ENCODE data around the gene HOXD9.

HOXD9 gene

GRCh38 chr2:176105730-176106580 lies 16.6 kb upstream of the HOXD9 start:
- no peak for DNase-seq

DNA sequence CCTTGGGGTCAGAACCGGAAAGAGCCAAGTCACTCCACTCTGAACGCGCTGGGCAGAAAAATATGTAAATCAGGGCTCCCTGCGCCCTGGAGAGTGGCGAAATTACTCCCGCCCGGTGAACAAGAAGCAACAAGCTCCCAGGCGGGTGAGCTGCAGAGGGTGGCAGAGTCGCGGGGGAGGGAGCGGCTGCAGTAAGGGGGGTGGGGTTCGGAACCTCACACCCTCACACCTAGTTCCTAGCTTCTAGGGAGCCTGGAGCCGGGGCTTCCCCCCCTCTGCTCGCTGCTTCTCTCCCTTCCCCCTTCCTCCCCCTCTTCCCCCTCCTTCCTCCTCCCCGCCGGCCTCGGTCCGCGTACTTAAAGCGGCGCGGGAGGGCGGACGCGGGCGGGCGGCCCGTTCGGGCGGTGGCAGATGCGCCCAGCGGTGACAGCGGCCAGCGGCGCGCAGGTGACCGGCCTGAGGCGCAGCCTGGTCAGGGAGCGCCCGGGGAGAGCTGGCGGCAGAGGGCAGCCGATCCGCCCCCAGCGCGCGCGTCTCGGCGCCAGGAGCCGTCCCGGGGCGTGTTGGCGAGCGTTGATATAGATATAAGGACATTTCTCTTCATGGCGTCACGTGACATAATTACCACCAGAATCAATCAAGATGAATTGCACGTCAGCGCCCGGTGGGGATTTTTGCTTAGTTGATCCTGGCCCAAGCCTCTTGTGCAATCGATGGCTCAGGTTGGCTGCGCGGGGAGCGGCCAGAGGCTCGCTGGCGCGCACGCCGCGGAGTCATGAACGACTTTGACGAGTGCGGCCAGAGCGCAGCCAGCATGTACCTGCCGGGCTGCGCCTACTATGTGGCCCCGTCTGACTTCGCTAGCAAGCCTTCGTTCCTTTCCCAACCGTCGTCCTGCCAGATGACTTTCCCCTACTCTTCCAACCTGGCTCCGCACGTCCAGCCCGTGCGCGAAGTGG lies 15.7 kb upstream of the HOXD9 start, which contains the start of gene HOXD11:
Gene HOXD11, plus strand, starts transcription at position 700 of the 959 bp plus-strand sequence. Its CDS starts 76 bp downstream, at position 776.
- Histone ChIP-seq H3K27ac (ENCODE audit: insufficient read depth, low read length, poor library complexity, severe bottlenecking) (no peak within 1 kb of the TSS), H3K9me3 (ENCODE audit: control insufficient read depth, low read length) (no peaks in the 10 kb centered on the region), H3K4me1 (ENCODE audit: control insufficient read depth, insufficient read depth, low read length, poor library complexity, severe bottlenecking) (peaks cover 12% of the 10 kb centered on the region), H3K27me3 (replicated peaks; ENCODE audit: control insufficient read depth, insufficient read depth, low read length, poor library complexity, severe bottlenecking) (peaks cover 90% of the 10 kb centered on the region), H3K4me3 (ENCODE audit: insufficient read depth, low read depth, low read length, poor library complexity, severe bottlenecking) (peak within 1 kb of the TSS; percentile 32), H3K36me3 (ENCODE audit: control insufficient read depth, insufficient read depth, low read length) (no peaks in the 10 kb centered on the region)
- DNase-seq: no peak

More at GRCh38 chr2:176105730-176106580, 16.6 kb upstream of the HOXD9 start:
- peaks cover 12% of the 10 kb centered on the region for H3K4me1 ChIP-seq (ENCODE audit: control insufficient read depth, insufficient read depth, low read length, poor library complexity, severe bottlenecking)
- peaks cover 90% of the 10 kb centered on the region for H3K27me3 ChIP-seq (replicated peaks; ENCODE audit: control insufficient read depth, insufficient read depth, low read length, poor library complexity, severe bottlenecking)
- H3K9me3 ChIP-seq (ENCODE audit: control insufficient read depth, low read length): no peaks in the 10 kb centered on the region
- no peak overlapping the region for H3K4me3 ChIP-seq (ENCODE audit: insufficient read depth, low read depth, low read length, poor library complexity, severe bottlenecking)
- H3K36me3 ChIP-seq (ENCODE audit: control insufficient read depth, insufficient read depth, low read length): no peaks in the 10 kb centered on the region
- no peak overlapping the region for H3K27ac ChIP-seq (ENCODE audit: insufficient read depth, low read length, poor library complexity, severe bottlenecking)

- H3K27me3 ChIP-seq (replicated peaks; ENCODE audit: control insufficient read depth, insufficient read depth, low read length, poor library complexity, severe bottlenecking): peaks cover 90% of the 10 kb centered on the region
- no peaks in the 10 kb centered on the region for H3K36me3 ChIP-seq (ENCODE audit: control insufficient read depth, insufficient read depth, low read length)
- H3K9me3 ChIP-seq (ENCODE audit: control insufficient read depth, low read length): no peaks in the 10 kb centered on the region
- H3K4me1 ChIP-seq (ENCODE audit: control insufficient read depth, insufficient read depth, low read length, poor library complexity, severe bottlenecking): peaks cover 12% of the 10 kb centered on the region
- no peak for DNase-seq
- H3K4me3 ChIP-seq (ENCODE audit: insufficient read depth, low read depth, low read length, poor library complexity, severe bottlenecking): no peak overlapping the region
- H3K27ac ChIP-seq (ENCODE audit: insufficient read depth, low read length, poor library complexity, severe bottlenecking): no peak overlapping the region
These were observed 14.8 kb upstream of the HOXD9 start for GRCh38 chr2:176107731-176108181.

GRCh38 chr2:176109192-176109901 lies 13.2 kb upstream of the HOXD9 start:
- Histone ChIP-seq H3K9me3 (ENCODE audit: control insufficient read depth, low read length) (no peaks in the 10 kb centered on the region), H3K27ac (ENCODE audit: insufficient read depth, low read length, poor library complexity, severe bottlenecking) (no peak overlapping the region), H3K36me3 (ENCODE audit: control insufficient read depth, insufficient read depth, low read length) (no peaks in the 10 kb centered on the region), H3K4me1 (ENCODE audit: control insufficient read depth, insufficient read depth, low read length, poor library complexity, severe bottlenecking) (peaks cover 12% of the 10 kb centered on the region), H3K4me3 (ENCODE audit: insufficient read depth, low read depth, low read length, poor library complexity, severe bottlenecking) (no peak overlapping the region), H3K27me3 (replicated peaks; ENCODE audit: control insufficient read depth, insufficient read depth, low read length, poor library complexity, severe bottlenecking) (peaks cover 89% of the 10 kb centered on the region)
- no peak for DNase-seq

GRCh38 chr2:176109946-176110345 lies 12.6 kb upstream of the HOXD9 start:
- DNase-seq: no peak
- H3K9me3 ChIP-seq (ENCODE audit: control insufficient read depth, low read length): no peaks in the 10 kb centered on the region
- no peak overlapping the region for H3K4me3 ChIP-seq (ENCODE audit: insufficient read depth, low read depth, low read length, poor library complexity, severe bottlenecking)
- no peaks in the 10 kb centered on the region for H3K36me3 ChIP-seq (ENCODE audit: control insufficient read depth, insufficient read depth, low read length)
- H3K4me1 ChIP-seq (ENCODE audit: control insufficient read depth, insufficient read depth, low read length, poor library complexity, severe bottlenecking): peaks cover 12% of the 10 kb centered on the region
- peaks cover 89% of the 10 kb centered on the region for H3K27me3 ChIP-seq (replicated peaks; ENCODE audit: control insufficient read depth, insufficient read depth, low read length, poor library complexity, severe bottlenecking)
- H3K27ac ChIP-seq (ENCODE audit: insufficient read depth, low read length, poor library complexity, severe bottlenecking): no peak overlapping the region

DNA sequence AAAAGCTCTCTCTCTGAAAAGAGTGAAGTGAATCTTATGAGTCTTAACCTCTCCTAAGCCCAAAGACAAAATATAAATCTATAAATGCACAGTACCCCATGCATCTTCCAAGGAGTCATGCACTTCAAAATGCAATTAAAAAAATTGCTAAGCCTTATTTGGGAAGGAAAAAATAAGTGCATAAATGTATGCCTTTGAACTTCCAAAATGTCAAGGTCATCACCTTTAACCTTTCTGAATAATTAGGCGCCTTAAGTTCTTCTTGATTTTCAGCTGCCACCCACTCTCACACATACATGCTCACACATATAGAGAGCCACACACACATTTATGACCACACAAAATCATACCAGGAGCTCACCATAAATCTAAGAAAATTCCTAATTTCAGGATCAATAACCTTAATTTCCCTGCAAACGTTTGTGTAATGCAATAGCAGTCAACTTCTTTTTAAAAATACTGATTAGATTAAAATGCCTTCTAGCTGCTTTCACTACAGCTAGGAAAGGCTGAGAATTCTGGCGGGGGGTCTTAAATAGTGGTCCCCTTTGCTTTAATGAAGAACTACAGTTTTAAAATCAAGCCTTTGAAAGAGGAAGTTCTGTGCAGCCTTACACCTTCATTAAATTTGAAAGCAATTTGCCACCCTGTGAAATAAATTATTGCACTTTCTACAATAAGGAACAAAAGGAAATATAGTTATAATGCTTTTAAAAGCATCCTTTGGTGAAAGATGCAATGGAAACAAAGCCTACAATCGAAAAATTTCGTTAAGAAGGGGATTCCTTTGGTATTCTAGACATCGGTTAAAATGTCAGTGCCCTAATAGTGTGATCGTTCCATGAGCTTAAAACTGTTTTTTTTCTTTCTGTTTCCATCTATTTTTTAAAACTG lies 11.9 kb upstream of the HOXD9 start:
- Histone ChIP-seq H3K36me3 (ENCODE audit: control insufficient read depth, insufficient read depth, low read length) (no peaks in the 10 kb centered on the region), H3K27me3 (replicated peaks; ENCODE audit: control insufficient read depth, insufficient read depth, low read length, poor library complexity, severe bottlenecking) (peaks cover 89% of the 10 kb centered on the region), H3K4me3 (ENCODE audit: insufficient read depth, low read depth, low read length, poor library complexity, severe bottlenecking) (no peak overlapping the region), H3K9me3 (ENCODE audit: control insufficient read depth, low read length) (no peaks in the 10 kb centered on the region), H3K27ac (ENCODE audit: insufficient read depth, low read length, poor library complexity, severe bottlenecking) (no peak overlapping the region), H3K4me1 (ENCODE audit: control insufficient read depth, insufficient read depth, low read length, poor library complexity, severe bottlenecking) (peaks cover 12% of the 10 kb centered on the region)
- DNase-seq: no peak

GRCh38 chr2:176111309-176111663 lies 11.2 kb upstream of the HOXD9 start:
- H3K27ac ChIP-seq (ENCODE audit: insufficient read depth, low read length, poor library complexity, severe bottlenecking): no peak overlapping the region
- H3K36me3 ChIP-seq (ENCODE audit: control insufficient read depth, insufficient read depth, low read length): no peaks in the 10 kb centered on the region
- H3K4me3 ChIP-seq (ENCODE audit: insufficient read depth, low read depth, low read length, poor library complexity, severe bottlenecking): no peak overlapping the region
- H3K9me3 ChIP-seq (ENCODE audit: control insufficient read depth, low read length): no peaks in the 10 kb centered on the region
- peaks cover 89% of the 10 kb centered on the region for H3K27me3 ChIP-seq (replicated peaks; ENCODE audit: control insufficient read depth, insufficient read depth, low read length, poor library complexity, severe bottlenecking)
- peaks cover 12% of the 10 kb centered on the region for H3K4me1 ChIP-seq (ENCODE audit: control insufficient read depth, insufficient read depth, low read length, poor library complexity, severe bottlenecking)
- no peak for DNase-seq

GRCh38 chr2:176111846-176112374 lies 10.6 kb upstream of the HOXD9 start:
- Histone ChIP-seq H3K4me1 (ENCODE audit: control insufficient read depth, insufficient read depth, low read length, poor library complexity, severe bottlenecking) (peaks cover 8% of the 10 kb centered on the region), H3K27me3 (replicated peaks; ENCODE audit: control insufficient read depth, insufficient read depth, low read length, poor library complexity, severe bottlenecking) (peaks cover 89% of the 10 kb centered on the region), H3K27ac (ENCODE audit: insufficient read depth, low read length, poor library complexity, severe bottlenecking) (no peak overlapping the region), H3K9me3 (ENCODE audit: control insufficient read depth, low read length) (no peaks in the 10 kb centered on the region), H3K4me3 (ENCODE audit: insufficient read depth, low read depth, low read length, poor library complexity, severe bottlenecking) (no peak overlapping the region), H3K36me3 (ENCODE audit: control insufficient read depth, insufficient read depth, low read length) (no peaks in the 10 kb centered on the region)
- no peak for DNase-seq
